Neuron (in vitro differentiated cells): ENCODE results near the gene LTV1.

Experiments
- H2AFZ ChIP-seq: one replicate; pipeline ENCODE4 v1.6.1; 2013; ENCODE audit warnings: low read depth, mild to moderate bottlenecking, inconsistent platforms, low read length, moderate library complexity
- H3K27me3 ChIP-seq: one replicate; pipeline ENCODE4 v1.6.1; 2013; ENCODE audit warnings: low read length; ENCODE audit not compliant: insufficient read depth
- H3K36me3 ChIP-seq: one replicate; pipeline ENCODE4 v1.6.1; 2013; ENCODE audit warnings: low read length; ENCODE audit not compliant: insufficient read depth
- H3K4me1 ChIP-seq: one replicate; pipeline ENCODE4 v1.6.1; 2013; ENCODE audit warnings: low read length; ENCODE audit not compliant: insufficient read depth
- H3K4me3 ChIP-seq: 2 replicates; pipeline ENCODE4 v1.5.1; 2013; ENCODE audit warnings: mild to moderate bottlenecking, low read length, moderate library complexity
- H3K9me3 ChIP-seq: one replicate; pipeline ENCODE4 v1.6.1; 2013; ENCODE audit warnings: low read length

The LTV1 gene

DNA sequence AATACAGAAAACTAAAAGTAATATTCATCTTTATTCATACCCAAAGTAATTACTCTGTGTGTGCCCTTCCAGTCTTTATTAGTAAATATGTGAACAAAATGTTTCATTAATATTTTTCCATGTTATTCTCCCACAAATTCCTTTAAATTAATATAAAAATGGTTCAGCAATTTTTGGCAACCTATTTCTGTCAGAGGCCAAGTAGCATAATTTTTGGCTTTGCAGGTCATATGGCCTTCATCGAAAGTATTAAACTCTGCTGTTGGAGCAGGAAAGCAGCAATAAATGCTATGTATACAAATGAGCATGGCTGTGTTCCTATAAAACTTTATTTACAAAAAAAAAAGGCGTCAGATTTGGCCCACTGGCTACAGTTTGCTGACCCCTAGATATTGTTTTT lies 37.3 kb downstream of the LTV1 start:
- Histone ChIP-seq H3K9me3 (peaks cover 3% of the 10 kb centered on the region), H2AFZ (no peak overlapping the region), H3K4me1 (no peaks in the 10 kb centered on the region), H3K36me3 (no peaks in the 10 kb centered on the region), H3K27me3 (no peaks in the 10 kb centered on the region), H3K4me3 (no peak overlapping the region)

DNA sequence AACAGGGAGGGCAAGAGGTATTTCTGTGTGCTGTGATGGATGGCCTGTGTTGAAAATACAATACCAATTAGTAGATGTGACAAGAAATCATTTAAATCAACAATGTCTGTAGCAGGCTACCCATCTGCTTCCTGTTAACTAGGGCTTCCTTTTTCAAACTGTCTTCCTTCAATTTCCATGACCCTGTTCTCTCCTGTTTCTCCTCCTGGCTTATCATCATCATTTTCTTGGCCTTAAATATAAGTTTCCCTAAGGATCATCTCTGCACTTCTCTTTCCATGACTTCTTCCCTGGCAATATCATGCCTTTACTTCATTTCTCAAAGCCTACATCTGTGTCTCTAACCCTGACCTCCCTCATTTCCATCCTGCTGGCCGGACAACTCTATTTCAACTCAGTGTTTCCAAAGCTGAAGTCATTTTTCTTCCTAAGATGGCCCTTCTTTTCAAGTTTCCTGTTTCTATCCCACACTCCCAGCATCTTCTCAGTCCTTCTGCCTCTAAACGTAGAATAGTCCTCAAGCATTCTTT lies 39.3 kb downstream of the LTV1 start:
- Histone ChIP-seq H2AFZ (no peak overlapping the region), H3K4me1 (no peaks in the 10 kb centered on the region), H3K9me3 (peaks cover 3% of the 10 kb centered on the region), H3K36me3 (no peaks in the 10 kb centered on the region), H3K27me3 (no peaks in the 10 kb centered on the region), H3K4me3 (no peak overlapping the region)

DNA sequence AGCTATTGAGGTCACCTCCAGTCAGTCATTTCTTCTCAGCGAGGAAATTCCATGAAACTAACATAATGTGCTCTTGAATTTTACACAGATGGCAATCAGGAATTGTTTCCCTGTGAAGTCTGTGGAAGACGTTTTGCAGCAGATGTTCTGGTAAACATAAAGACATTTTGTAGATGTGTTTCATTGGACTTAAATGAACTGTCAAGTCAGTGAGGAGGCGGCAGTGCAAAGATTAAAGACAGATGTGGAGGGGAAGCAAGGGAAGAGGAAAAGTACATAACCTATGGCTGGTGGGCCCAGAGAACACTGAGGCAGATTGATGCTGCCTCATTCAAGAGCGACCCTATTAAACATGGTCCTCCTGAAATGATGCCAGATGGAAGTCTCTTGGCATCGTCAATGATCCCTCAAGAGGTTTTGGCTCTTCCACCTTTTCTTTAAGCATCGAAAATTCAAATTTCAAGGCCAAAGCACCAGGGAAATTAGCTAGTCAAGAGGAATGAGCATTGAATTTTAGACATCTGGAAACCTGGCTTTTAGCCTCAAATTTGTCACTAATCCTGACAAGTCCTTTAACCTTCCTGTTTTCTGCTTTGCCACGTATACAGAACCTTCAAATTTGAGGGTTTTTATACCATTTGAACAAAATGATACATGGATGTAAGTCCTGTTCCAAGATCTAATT lies 41.2 kb downstream of the LTV1 start:
- Histone ChIP-seq H2AFZ (no peak overlapping the region), H3K27me3 (no peaks in the 10 kb centered on the region), H3K36me3 (no peaks in the 10 kb centered on the region), H3K4me3 (no peak overlapping the region), H3K4me1 (no peaks in the 10 kb centered on the region), H3K9me3 (no peaks in the 10 kb centered on the region)

DNA sequence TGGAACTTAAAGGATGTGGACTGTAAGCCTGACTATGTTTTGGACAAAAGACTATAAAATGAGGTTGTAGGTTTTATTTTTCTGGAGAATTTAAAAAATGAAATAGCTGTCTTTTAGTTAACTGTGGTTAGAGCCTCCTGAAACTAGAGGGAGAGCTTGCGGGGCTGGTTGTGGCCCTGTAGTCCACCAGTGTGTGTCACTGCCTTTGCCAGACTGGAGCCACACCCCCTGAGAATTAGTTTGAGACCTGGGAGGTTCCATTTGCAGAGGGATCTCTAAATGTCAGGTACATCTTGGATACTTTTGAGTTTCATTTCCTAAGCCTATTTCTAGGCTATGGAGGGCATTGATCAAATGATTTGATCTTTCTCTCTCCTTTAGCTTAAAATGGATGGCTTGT lies 42.0 kb downstream of the LTV1 start:
- Histone ChIP-seq H3K36me3 (no peaks in the 10 kb centered on the region), H2AFZ (no peak overlapping the region), H3K9me3 (no peaks in the 10 kb centered on the region), H3K27me3 (no peaks in the 10 kb centered on the region), H3K4me1 (no peaks in the 10 kb centered on the region), H3K4me3 (no peak overlapping the region)

DNA sequence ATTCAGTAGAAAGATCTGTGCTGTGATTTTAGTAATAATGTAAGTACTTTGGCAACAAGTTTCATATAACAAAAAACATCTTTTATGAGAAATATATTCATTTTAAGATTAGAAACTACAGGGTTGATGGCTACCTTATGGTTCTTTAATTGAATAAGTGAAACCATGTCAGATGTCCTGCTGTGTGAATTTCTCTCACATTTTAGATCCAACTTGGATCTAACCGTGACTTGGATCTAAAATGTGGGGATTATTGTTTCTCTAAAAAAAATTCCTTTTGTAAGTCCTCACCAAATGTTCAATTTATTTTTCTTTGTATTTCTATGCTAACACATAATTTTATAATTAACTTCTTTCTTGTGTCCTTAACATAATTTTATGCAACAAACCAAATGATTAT lies 51.5 kb downstream of the LTV1 start:
- H3K4me1 ChIP-seq: peaks cover 7% of the 10 kb centered on the region
- H3K9me3 ChIP-seq: no peaks in the 10 kb centered on the region
- H3K4me3 ChIP-seq: no peak overlapping the region
- no peaks in the 10 kb centered on the region for H3K27me3 ChIP-seq
- H3K36me3 ChIP-seq: no peaks in the 10 kb centered on the region
- no peak overlapping the region for H2AFZ ChIP-seq

DNA sequence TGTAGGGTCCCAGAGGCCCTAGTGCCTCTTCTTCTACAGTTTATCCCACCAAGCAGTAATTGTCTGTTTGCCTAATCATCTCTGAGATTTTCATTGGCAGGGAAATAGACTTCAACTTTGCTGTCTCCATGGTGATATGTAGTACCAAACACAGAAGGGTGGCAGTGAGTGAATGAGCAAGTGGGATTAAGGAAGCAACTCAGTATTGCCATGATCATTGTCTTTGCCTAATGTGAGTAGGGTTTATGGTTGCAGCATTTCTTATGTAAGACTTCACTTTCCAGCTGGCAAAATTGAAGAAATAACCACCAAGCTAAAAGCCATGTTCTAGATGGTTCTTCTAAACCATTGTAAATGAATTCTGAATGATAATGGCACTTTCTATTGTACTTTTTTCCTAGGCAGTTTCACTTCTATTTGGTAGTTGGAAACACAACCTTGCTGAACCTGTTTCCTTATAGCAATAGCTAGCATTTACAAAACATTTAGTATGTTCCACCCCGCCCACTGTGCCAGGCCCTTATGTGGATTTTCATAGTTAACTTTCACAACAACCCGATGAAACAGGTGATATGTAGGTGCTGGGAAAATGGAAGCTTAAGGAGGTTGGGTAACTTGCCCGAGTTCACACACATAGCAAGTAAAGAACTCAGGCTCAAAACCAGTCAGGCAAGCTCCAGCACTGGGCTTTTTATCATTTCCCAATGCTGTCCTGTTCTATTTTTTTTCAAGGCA lies 53.2 kb downstream of the LTV1 start:
- H3K9me3 ChIP-seq: no peaks in the 10 kb centered on the region
- H3K4me3 ChIP-seq: no peak overlapping the region
- peaks cover 7% of the 10 kb centered on the region for H3K4me1 ChIP-seq
- no peaks in the 10 kb centered on the region for H3K36me3 ChIP-seq
- no peaks in the 10 kb centered on the region for H3K27me3 ChIP-seq
- H2AFZ ChIP-seq: no peak overlapping the region

DNA sequence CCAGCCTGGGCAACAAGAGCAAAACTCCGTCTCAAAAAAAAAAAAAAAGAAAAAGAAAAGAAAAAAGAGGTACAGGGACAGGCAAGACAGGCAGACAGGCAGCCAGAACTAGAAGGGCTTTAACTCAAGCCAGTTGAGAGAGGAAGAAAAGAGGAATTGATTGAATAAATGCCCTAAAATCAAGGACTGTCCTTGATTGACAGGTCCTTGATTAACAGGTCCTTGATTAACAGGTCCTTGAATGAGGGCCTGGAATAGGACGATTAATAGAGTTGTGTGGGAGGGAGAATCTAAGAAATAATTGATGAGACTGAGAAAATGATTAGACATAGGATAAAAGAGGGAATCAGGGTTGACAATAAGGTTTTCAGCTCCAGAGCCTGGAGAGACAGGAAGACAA lies 57.2 kb downstream of the LTV1 start:
- peaks cover 7% of the 10 kb centered on the region for H3K4me1 ChIP-seq
- H3K27me3 ChIP-seq: no peaks in the 10 kb centered on the region
- H3K9me3 ChIP-seq: no peaks in the 10 kb centered on the region
- no peak overlapping the region for H2AFZ ChIP-seq
- H3K36me3 ChIP-seq: no peaks in the 10 kb centered on the region
- H3K4me3 ChIP-seq: no peak overlapping the region

DNA sequence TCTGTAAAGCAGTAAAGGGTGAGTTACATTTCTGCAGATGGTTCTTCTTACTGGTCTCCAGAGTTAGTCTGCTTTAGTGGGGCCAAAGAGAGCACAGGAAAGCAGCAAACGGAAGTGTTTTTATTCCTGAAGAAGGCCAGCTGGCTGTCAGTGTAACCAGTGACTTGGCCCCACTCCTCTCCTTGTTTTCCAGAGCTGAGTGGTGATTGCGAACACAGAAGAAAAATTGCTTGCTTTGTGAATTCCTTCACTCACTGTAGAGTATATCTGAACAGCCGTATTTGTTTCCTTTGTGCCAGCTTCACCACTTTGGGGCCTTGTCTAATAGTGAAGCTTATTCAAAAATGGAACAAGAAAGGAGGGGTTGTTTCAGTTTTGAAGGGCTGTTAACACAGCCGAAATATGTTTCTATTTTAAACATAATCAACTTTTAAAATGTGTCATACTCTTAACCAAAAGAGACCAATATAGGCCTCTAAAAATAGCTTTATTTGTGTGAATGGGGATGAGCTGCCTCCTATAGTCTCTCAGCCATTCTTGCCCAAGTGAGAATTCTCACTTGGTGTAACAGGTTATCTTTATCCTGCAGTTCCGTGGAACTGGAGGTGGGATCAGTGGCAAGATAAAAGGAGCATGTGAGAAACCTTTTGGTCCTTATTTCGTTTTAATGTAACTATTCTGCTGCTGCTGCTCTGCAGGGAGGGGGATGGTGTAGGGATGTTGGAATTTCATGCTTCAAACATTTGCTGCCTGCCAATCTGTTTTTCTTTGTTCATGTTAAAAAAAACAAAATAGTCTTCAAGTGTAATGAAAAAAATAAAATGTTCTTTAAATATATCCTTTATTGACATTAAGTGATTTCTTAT lies 59.0 kb downstream of the LTV1 start:
- H3K9me3 ChIP-seq: no peaks in the 10 kb centered on the region
- H3K36me3 ChIP-seq: no peaks in the 10 kb centered on the region
- no peaks in the 10 kb centered on the region for H3K27me3 ChIP-seq
- H2AFZ ChIP-seq: no peak overlapping the region
- no peaks in the 10 kb centered on the region for H3K4me1 ChIP-seq
- no peak overlapping the region for H3K4me3 ChIP-seq

DNA sequence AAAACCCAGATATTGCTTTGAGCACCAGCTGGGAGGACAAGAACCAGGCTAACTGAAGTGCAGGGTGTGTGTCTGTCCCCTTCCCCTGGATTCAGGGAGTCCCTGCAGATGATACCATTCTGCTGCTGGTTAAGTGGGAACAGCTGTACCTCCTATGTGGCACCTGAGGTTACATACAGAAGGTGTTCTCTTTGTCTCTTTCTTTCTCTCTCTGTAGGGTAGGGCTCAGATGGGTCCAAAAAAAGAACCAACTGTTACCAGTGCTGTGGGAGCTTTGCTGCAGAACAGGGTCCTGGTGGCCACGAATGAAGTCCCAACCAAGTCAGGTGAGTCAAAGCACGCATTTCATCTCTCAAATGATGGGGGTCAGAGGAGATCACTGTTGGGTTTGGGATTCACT lies 59.7 kb downstream of the LTV1 start:
- no peaks in the 10 kb centered on the region for H3K27me3 ChIP-seq

DNA sequence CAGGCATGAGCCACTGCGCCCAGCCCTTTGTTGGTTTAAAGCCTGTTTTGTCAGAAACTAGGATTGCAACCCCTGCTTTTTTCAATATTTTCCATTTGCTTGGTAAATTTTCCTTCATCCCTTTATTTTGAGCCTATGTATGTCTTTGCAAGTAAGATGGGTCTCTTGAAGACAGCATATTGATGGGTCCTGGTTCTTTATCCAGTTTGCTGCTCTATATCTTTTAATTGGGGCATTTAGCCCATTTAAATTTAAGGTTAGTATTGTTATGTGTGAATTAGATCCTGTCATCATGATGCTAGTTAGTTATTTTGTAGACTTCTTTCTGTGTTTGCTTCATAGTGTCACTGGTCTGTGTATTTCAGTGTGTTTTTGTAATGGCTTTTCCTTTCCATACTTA lies 67.9 kb downstream of the LTV1 start:
- H2AFZ ChIP-seq: no peak overlapping the region
- H3K4me1 ChIP-seq: no peaks in the 10 kb centered on the region
- H3K9me3 ChIP-seq: no peaks in the 10 kb centered on the region
- no peaks in the 10 kb centered on the region for H3K36me3 ChIP-seq
- no peak overlapping the region for H3K4me3 ChIP-seq
- no peaks in the 10 kb centered on the region for H3K27me3 ChIP-seq

More for the DNA sequence above, 59.7 kb downstream of the LTV1 start:
- Histone ChIP-seq H2AFZ (no peak overlapping the region), H3K4me3 (no peak overlapping the region), H3K4me1 (no peaks in the 10 kb centered on the region), H3K9me3 (no peaks in the 10 kb centered on the region), H3K36me3 (no peaks in the 10 kb centered on the region)

DNA sequence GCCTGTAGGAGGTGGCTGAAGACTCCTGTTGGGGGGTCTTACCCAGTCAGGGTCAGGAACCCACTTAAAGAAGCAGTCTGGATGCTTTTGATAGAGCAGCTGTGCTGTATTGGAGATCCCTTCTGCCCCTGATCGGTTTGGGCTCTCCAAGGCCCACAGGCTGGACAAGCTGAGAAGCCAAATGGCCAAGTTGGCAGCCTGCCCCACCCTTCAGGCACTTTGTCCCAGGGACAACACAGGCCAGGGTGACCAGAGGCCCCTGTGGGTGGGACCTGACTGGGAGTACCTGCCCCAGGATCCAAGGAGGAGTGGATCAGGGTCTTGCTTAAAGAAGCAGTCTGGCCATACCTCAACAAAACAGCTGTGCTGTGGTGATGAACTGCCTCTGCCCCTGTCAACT lies 69.5 kb downstream of the LTV1 start:
- Histone ChIP-seq H3K4me1 (no peaks in the 10 kb centered on the region), H2AFZ (no peak overlapping the region), H3K9me3 (no peaks in the 10 kb centered on the region)

More for the DNA sequence above, 69.5 kb downstream of the LTV1 start:
- no peaks in the 10 kb centered on the region for H3K36me3 ChIP-seq
- H3K27me3 ChIP-seq: no peaks in the 10 kb centered on the region
- no peak overlapping the region for H3K4me3 ChIP-seq
